OCI-LY7 (cell line): ENCODE data around the gene L3MBTL3.

ENCODE experiments used
- EZH2phosphoT487 ChIP-seq: fragments of 200-600 bp; sonication (generic); IDR thresholded peaks from 2 replicates; pipeline ENCODE4 v1.6.1; 2018; ENCODE audit warnings: low read depth, borderline replicate concordance, mild to moderate bottlenecking, mixed run types, antibody characterized with exemption, low read length, moderate library complexity, mixed read lengths
- TF ChIP-seq, protein P1 (sequence below): fragments of 200-600 bp; sonication (generic); conservative IDR thresholded peaks from 2 replicates; pipeline ENCODE4 v1.5.1; 2014; ENCODE audit warnings: mild to moderate bottlenecking, antibody characterized with exemption, low read length, moderate library complexity, mixed read lengths

DNA sequence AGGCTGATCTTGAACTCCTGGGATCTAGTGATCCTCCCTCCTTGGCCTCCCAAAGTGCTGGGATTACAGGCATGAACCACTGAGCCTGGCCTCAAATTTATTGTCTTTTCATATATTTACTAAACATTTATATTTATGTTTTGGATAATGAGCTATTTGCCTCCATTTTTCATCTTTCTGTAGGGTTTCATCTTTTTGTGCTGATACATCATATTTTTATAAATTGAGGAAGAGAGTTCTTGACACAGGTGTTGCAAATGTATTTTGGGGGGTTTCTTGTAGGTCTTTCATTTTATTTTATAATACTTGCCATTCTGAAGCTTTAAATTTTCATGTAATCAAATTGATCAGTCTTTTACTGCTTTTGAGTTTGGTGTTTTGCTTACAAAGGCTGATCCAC is 72.4 kb downstream of the L3MBTL3 start:
- TF ChIP-seq, protein P1, sequence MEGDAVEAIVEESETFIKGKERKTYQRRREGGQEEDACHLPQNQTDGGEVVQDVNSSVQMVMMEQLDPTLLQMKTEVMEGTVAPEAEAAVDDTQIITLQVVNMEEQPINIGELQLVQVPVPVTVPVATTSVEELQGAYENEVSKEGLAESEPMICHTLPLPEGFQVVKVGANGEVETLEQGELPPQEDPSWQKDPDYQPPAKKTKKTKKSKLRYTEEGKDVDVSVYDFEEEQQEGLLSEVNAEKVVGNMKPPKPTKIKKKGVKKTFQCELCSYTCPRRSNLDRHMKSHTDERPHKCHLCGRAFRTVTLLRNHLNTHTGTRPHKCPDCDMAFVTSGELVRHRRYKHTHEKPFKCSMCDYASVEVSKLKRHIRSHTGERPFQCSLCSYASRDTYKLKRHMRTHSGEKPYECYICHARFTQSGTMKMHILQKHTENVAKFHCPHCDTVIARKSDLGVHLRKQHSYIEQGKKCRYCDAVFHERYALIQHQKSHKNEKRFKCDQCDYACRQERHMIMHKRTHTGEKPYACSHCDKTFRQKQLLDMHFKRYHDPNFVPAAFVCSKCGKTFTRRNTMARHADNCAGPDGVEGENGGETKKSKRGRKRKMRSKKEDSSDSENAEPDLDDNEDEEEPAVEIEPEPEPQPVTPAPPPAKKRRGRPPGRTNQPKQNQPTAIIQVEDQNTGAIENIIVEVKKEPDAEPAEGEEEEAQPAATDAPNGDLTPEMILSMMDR, result no peak
- TF ChIP-seq EZH2phosphoT487, result no peak
